Endothelial cell of umbilical vein (primary cell): Measurements from ENCODE around the gene TARBP1. TPM values are rescaled to one million over a fixed set of nuclear protein-coding genes. Genes with fewer than 3 reads are reported as not detected.

ENCODE experiments used
- BruUV-seq: library from RNA; stranded (reverse); fragments of 400-500 nt; replicated peaks from 2 replicates; lab custom pipeline; 2021; lab: Mats Ljungman, UMichigan
- CTCF ChIA-PET: fragments of 300-600, 350-600 bp; sonication (Branson Sonifier 250); formaldehyde crosslinking; loops from one replicate; lab custom pipeline; 2021; ENCODE audit warnings: antibody characterized with exemption, inconsistent platforms; lab: Charles Lee
- POLR2A ChIA-PET: fragments of 300-600, 350-600 bp; sonication (Branson Sonifier 250); formaldehyde crosslinking; loops from one replicate; lab custom pipeline; 2021; ENCODE audit warnings: antibody characterized with exemption, inconsistent platforms; lab: Charles Lee
- DNase-seq: peaks from one replicate; pipeline ENCODE4 v3.0.0-alpha.2; 2011; ENCODE audit warnings: low read depth, low spot score
- FAIRE-seq: peaks from 2 replicates; lab custom pipeline; 2011; peaks lifted over from hg19 to GRCh38; lab: Jason Lieb, UNC
- H2AFZ ChIP-seq: 2 replicates; pipeline ENCODE4 v1.6.0; 2012; ENCODE audit warnings: low read depth, low read length, control low read depth, inconsistent platforms
- H3K27ac ChIP-seq: 2 replicates; pipeline ENCODE4 v1.5.1; 2011; ENCODE audit warnings: low read depth, mild to moderate bottlenecking, control low read depth, low read length, moderate library complexity; ENCODE audit not compliant: insufficient read depth
- H3K27me3 ChIP-seq, 2 experiments: 2 replicates each; pipeline versions ENCODE4 v1.6.0 to v1.6.1; 2011; ENCODE audit warnings: low read length in 2 of 2, mixed read lengths in 1 of 2; ENCODE audit not compliant: control insufficient read depth in 2 of 2, insufficient read depth in 2 of 2
- H3K36me3 ChIP-seq, 2 experiments: 2 replicates in 1 of 2; 3 replicates in 1 of 2; pipeline ENCODE4 v1.5.1; 2011; ENCODE audit warnings: low read length in 2 of 2, mild to moderate bottlenecking in 1 of 2, moderate library complexity in 1 of 2; ENCODE audit not compliant: control insufficient read depth in 2 of 2, insufficient read depth in 2 of 2; ENCODE audit errors: extremely low read depth in 1 of 2
- H3K4me1 ChIP-seq: 3 replicates; pipeline ENCODE4 v1.5.1; 2011; ENCODE audit warnings: mild to moderate bottlenecking, low read length; ENCODE audit not compliant: control insufficient read depth, insufficient read depth; ENCODE audit errors: extremely low read depth
- H3K4me2 ChIP-seq: 2 replicates; pipeline ENCODE4 v1.6.1; 2011; ENCODE audit warnings: low read length, control low read depth, mixed read lengths; ENCODE audit not compliant: insufficient read depth
- H3K4me3 ChIP-seq, 3 experiments: fragments of 200-600 bp in 1 of 3; sonication (generic), shearing (Covaris generic) in 1 of 3; replicated peaks in 1 of 3; 2 replicates each; pipeline ENCODE4 v1.5.1; 2011 to 2016; ENCODE audit warnings: control low read depth in 3 of 3, low read length in 3 of 3, mild to moderate bottlenecking in 2 of 3, inconsistent platforms in 1 of 3, low read depth in 1 of 3, moderate library complexity in 1 of 3; ENCODE audit not compliant: insufficient read depth in 1 of 3
- H3K79me2 ChIP-seq: 2 replicates; pipeline ENCODE4 v1.6.0; 2012; ENCODE audit warnings: low read length, inconsistent platforms; ENCODE audit not compliant: control insufficient read depth, insufficient read depth
- H3K9ac ChIP-seq: replicated peaks from 2 replicates; pipeline ENCODE3; 2011; ENCODE audit warnings: low read length, control low read depth; ENCODE audit not compliant: insufficient read depth; ENCODE audit errors: extremely low read depth
- H3K9me1 ChIP-seq: replicated peaks from 3 replicates; pipeline ENCODE4 v1.6.0; 2011; ENCODE audit warnings: mild to moderate bottlenecking, low read length; ENCODE audit not compliant: control insufficient read depth, insufficient read depth; ENCODE audit errors: extremely low read depth
- H3K9me3 ChIP-seq: replicated peaks from 2 replicates; pipeline ENCODE4 v1.5.1; 2012; ENCODE audit warnings: low read length, inconsistent platforms; ENCODE audit not compliant: control insufficient read depth, insufficient read depth
- H4K20me1 ChIP-seq: replicated peaks from 2 replicates; pipeline ENCODE3; 2011; ENCODE audit warnings: mild to moderate bottlenecking, low read length; ENCODE audit not compliant: control insufficient read depth, insufficient read depth; ENCODE audit errors: extremely low read depth
- CTCF ChIP-seq, 2 donors: IDR thresholded peaks; 1 replicate in 1 of 2; 2 replicates in 1 of 2; pipeline ENCODE4 v1.5.1; 2011; ENCODE audit warnings: low read length in 2 of 2, mild to moderate bottlenecking in 2 of 2, moderate library complexity in 2 of 2, control low read depth in 1 of 2, inconsistent platforms in 1 of 2, low read depth in 1 of 2; ENCODE audit not compliant: insufficient read depth in 1 of 2; ENCODE audit errors: extremely low read depth in 1 of 2
- EZH2 ChIP-seq: IDR thresholded peaks from 2 replicates; pipeline ENCODE4 v1.6.1; 2012; ENCODE audit warnings: borderline replicate concordance, low read depth, mild to moderate bottlenecking, moderate library complexity, low read length, inconsistent platforms; ENCODE audit not compliant: severe bottlenecking
- FOS ChIP-seq: IDR thresholded peaks from 2 replicates; pipeline ENCODE4 v1.6.1; 2011; ENCODE audit warnings: mild to moderate bottlenecking, low read length, moderate library complexity, borderline replicate concordance; ENCODE audit not compliant: insufficient read depth
- GATA2 ChIP-seq: IDR thresholded peaks from 2 replicates; pipeline ENCODE4 v1.7.0; 2011; ENCODE audit warnings: low read depth, mild to moderate bottlenecking, moderate library complexity, mixed read lengths, low read length; ENCODE audit not compliant: insufficient read length, insufficient read depth
- JUN ChIP-seq: IDR thresholded peaks from 2 replicates; pipeline ENCODE4 v1.6.1; 2011; ENCODE audit warnings: borderline replicate concordance, low read depth; ENCODE audit not compliant: insufficient read length, insufficient read depth
- MYC ChIP-seq: IDR thresholded peaks from one replicate; pipeline ENCODE4 v1.6.1; 2011; ENCODE audit warnings: mild to moderate bottlenecking, low read depth, low read length
- POLR2A ChIP-seq: IDR thresholded peaks from 2 replicates; pipeline ENCODE4 v1.6.1; 2012; ENCODE audit warnings: low read depth, mild to moderate bottlenecking, control low read depth, low read length
- POLR2AphosphoS5 ChIP-seq: IDR thresholded peaks from 2 replicates; pipeline ENCODE4 v1.6.1; 2012; ENCODE audit warnings: low read depth, mild to moderate bottlenecking, control low read depth, low read length, moderate library complexity; ENCODE audit not compliant: insufficient read depth
- dilution Hi-C: fragments of 300-500 bp; cut with MboI; formaldehyde crosslinking; loops from one replicate; pipeline ENCODE4 v1.15.0; 2019; ENCODE audit warnings: low sequenced_read_pairs; ENCODE audit not compliant: extremely low pct_ligation_motif_present
- intact Hi-C: fragments of 100-400 bp; cut with micrococcal nuclease; formaldehyde crosslinking; loops from one replicate; pipeline ENCODE4 v1.10.0; 2022
- polyA plus RNA-seq, 4 experiments: library from polyadenylated mRNA; depleted of rRNA in 3 of 4; stranded (reverse) in 3 of 4; unstranded in 1 of 4; fragments of >200 nt; gene quantifications; 2 replicates each; pipeline versions ENCODE4 v1.2.1 to v1.2.3, GENCODE V29; 2011 to 2012; ENCODE audit warnings: missing spikeins in 1 of 4
- total RNA-seq: library from RNA; stranded (reverse); gene quantifications from 2 replicates; pipeline ENCODE4 v1.2.3, GENCODE V29; 2021
- TF ChIP-seq, protein P1 (sequence below): IDR thresholded peaks from 2 replicates; pipeline ENCODE4 v1.6.1; 2011; ENCODE audit not compliant: insufficient read depth, insufficient read length

The TARBP1 gene
- total and polyA plus RNA-seq, 2 donors (not counting 3 experiments of a cell fraction or from before 2014, with no cell fraction given), result 17.3 to 23.4 TPM

GRCh38 chr1:234373959-234374254 is 105.1 kb downstream of the TARBP1 start:
- peaks cover 10 to 14% of the 10 kb centered on the region in 2 experiments for H3K36me3 ChIP-seq
- peak overlapping the region; percentile 86 for H3K27ac ChIP-seq
- no peak for TF ChIP-seq EZH2
- no peak for TF ChIP-seq MYC
- no peak for TF ChIP-seq POLR2AphosphoS5
- no peak for TF ChIP-seq JUN
- TF ChIP-seq GATA2, result no peak
- TF ChIP-seq, protein P1, sequence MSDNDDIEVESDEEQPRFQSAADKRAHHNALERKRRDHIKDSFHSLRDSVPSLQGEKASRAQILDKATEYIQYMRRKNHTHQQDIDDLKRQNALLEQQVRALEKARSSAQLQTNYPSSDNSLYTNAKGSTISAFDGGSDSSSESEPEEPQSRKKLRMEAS, result no peak
- no peak for TF ChIP-seq FOS
- no peak for TF ChIP-seq POLR2A
- TF ChIP-seq CTCF (IDR thresholded peaks at IDR 0.05; ENCODE audit: extremely low read depth in 1 of 2, insufficient read depth in 1 of 2, low read depth in 1 of 2, low read length in 2 of 2), result no peak
- ChIA-PET CTCF (interaction anchor here (1.3 to 2.4 kb wide), 5 partner anchors 10 to 105 kb away, joined by 4 to 8 read pairs (median 4); partner anchors contain the start of gene TARBP1), POLR2A (no interaction called here)
- peak overlapping the region; percentile 83 to 86 (median 85) for H3K4me3 ChIP-seq
- H3K9ac ChIP-seq, result peak overlapping the region; percentile 97
- no peak for DNase-seq
- H4K20me1 ChIP-seq, result no peaks in the 10 kb centered on the region
- H3K4me2 ChIP-seq, result peak overlapping the region; percentile 94
- peaks cover 17% of the 10 kb centered on the region for H3K79me2 ChIP-seq
- H3K9me3 ChIP-seq, result no peaks in the 10 kb centered on the region
- no TSS peak for BruUV-seq
- H3K27me3 ChIP-seq, result no peaks in the 10 kb centered on the region
- peak; percentile 42 for FAIRE-seq
- peaks cover 16% of the 10 kb centered on the region for H3K4me1 ChIP-seq
- intact Hi-C loops (loop anchor here (1.0 to 2.0 kb wide), 2 partner anchors 47 to 104 kb away; no protein-coding TSS in a partner anchor), dilution Hi-C loops (no loop called here)
- peak overlapping the region; percentile 78 for H2AFZ ChIP-seq
- no peaks in the 10 kb centered on the region for H3K9me1 ChIP-seq
